HG02981 (cell line): ENCODE results near the gene RNF20.
A peak's percentile ranks its signal among the peaks of the same experiment; 100 is the strongest.
"Not testable (repeated sequence)": the region's sequence is repeated elsewhere in the genome, so short reads cannot be mapped to it uniquely, and the experiment has no call there.

Experiments used
- ATAC-seq: cut with Tn5 transposase; IDR thresholded peaks from one replicate; pipeline ENCODE4 v1.9.1; 2021; ENCODE audit warnings: mild to moderate bottlenecking, moderate library complexity; ENCODE audit not compliant: unreplicated experiment

RNF20 gene

GRCh38 chr9:101587332-101588043, 53.8 kb downstream of the RNF20 start:
- no peak for ATAC-seq

- ATAC-seq, result not testable (repeated sequence)
Measured at GRCh38 chr9:101590074-101590473, 56.4 kb downstream of the RNF20 start.

GRCh38 chr9:101590901-101591300, 57.2 kb downstream of the RNF20 start:
- no peak for ATAC-seq

GRCh38 chr9:101591787-101592446, 58.3 kb downstream of the RNF20 start:
- no peak for ATAC-seq

- no peak for ATAC-seq
Measured at GRCh38 chr9:101592788-101593187, 59.1 kb downstream of the RNF20 start.

- no peak for ATAC-seq
Measured at GRCh38 chr9:101593345-101593744, 59.7 kb downstream of the RNF20 start.

GRCh38 chr9:101594796-101595195, 61.1 kb downstream of the RNF20 start, which contains the start of gene PPP3R2:
Gene PPP3R2 (minus strand): TSS chr9:101594969. CDS start chr9:101594921, 48 bp downstream.
- ATAC-seq, result no peak

GRCh38 chr9:101601904-101602765, 68.5 kb downstream of the RNF20 start:
- peak; percentile 64 for ATAC-seq

- no peak for ATAC-seq
Measured at GRCh38 chr9:101604296-101604695, 70.6 kb downstream of the RNF20 start.

- no peak for ATAC-seq
Measured at GRCh38 chr9:101605547-101605946, 71.9 kb downstream of the RNF20 start.
